ENCODE measurements around the gene FAM177A1.

Gene FAM177A1

DNA sequence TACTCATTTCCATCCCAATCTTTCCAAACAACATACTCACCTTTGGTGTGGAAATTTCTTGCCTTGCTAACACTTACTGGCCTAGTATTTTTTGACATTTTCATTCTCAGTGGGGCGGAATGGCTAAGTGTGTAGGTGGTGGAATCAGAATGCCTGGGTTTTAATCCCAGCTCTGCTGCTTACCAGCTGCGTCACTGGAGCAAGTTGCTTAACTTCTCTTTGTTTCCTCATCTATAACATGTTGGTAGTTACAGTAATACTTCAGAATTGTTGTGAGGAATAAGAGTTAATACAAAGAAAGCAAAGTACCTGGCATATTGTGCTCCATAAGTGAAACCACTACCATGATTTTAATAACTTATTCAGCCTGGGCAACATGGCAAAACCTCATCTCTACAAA is 3.0 kb upstream of the FAM177A1 start:
- no peak overlapping the region for H3K4me3 ChIP-seq (ENCODE audit: low read depth, low read length)
- POLR2A ChIA-PET = interaction anchor here (0.6 kb wide), 1 partner anchor 21 kb away, joined by 3 read pairs; no protein-coding TSS in a partner anchor
- DNase-seq (ENCODE audit: low read depth, low spot score) = no peak
- CTCF ChIA-PET = interaction anchor here (1.2 to 2.0 kb wide), 3 partner anchors 27 to 377 kb away, joined by 3 to 5 read pairs (median 3); no protein-coding TSS in a partner anchor
- TF ChIP-seq CTCF (IDR thresholded peaks at IDR 0.05; ENCODE audit: insufficient read depth, low read length, missing control alignments) = no peak

DNA sequence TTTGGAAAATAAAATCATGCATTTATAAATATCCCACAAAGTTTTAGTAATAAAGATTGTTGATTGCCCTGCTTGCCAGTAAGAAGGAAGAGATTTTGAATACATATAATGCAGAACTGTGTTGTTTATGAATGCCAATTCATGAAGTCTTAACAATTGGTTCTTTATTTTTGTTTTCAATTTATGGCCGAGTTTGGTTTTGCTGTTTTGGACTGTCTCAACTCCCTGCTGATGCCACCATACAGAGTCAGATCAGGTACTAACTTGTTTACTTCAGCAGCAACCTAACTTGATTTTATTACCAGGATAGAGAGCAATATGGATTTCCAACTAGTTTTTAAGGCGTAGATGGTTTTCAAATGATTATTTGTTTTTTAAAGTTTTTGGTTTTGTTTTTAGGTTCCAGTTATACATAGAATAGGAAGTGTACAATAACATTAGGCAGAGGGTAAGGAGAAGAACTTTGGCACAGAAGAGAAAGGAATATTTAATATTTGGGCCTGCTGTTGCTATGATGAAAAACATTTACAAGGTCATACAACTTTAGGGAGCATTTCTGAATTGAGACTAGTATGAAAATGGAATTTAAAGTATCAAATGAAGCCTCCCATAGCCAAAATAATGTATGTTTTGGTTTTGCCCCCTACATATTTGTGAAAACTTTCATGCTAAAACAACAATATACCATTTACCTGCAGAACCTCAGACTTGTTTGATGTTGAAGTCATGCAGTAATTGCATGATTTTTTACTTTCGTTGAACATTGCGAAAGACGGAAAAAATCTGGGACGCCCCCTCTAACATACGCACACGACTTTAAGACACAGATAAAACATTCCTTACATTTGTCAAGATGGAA is 904 bp upstream of the FAM177A1 start:
- TF ChIP-seq CTCF (IDR thresholded peaks at IDR 0.05; ENCODE audit: insufficient read depth, low read length, missing control alignments) = no peak
- CTCF ChIA-PET = interaction anchor here (1.8 kb wide), 1 partner anchor 24 kb away, joined by 5 read pairs; no protein-coding TSS in a partner anchor
- POLR2A ChIA-PET = interaction anchor here (0.7 to 1.4 kb wide), 3 partner anchors 10 to 64 kb away, joined by 4 to 9 read pairs (median 4); partner anchors contain the start of gene SRP54
- no peak for DNase-seq (ENCODE audit: low read depth, low spot score)
- H3K4me3 ChIP-seq (ENCODE audit: low read depth, low read length) = peak overlapping the region; percentile 84

DNA sequence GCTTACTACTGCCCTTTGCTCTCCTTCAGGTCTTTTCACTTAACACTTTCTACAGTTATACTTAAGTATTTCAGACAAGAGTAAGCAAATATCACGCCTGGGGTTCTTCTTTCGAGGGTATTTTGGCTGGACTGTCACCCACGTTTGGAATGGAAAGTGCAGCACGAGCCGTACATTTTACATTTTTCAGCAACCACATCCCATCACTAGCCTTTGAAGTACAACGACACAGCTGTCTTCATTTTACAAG is 349 bp upstream of the FAM177A1 start:
- POLR2A ChIA-PET = interaction anchor here (0.6 to 1.4 kb wide), 4 partner anchors 11 to 65 kb away, joined by 3 to 9 read pairs (median 4); partner anchors contain the start of gene SRP54
- CTCF ChIA-PET = interaction anchor here (1.8 kb wide), 1 partner anchor 24 kb away, joined by 5 read pairs; no protein-coding TSS in a partner anchor
- TF ChIP-seq CTCF (IDR thresholded peaks at IDR 0.05; ENCODE audit: insufficient read depth, low read length, missing control alignments) = no peak
- H3K4me3 ChIP-seq (ENCODE audit: low read depth, low read length) = peak overlapping the region; percentile 84
- DNase-seq (ENCODE audit: low read depth, low spot score) = no peak

GRCh38 chr14:35046751-35047536 is 872 bp downstream of the FAM177A1 start:
- peak overlapping the region; percentile 84 for H3K4me3 ChIP-seq (ENCODE audit: low read depth, low read length)
- TF ChIP-seq CTCF (IDR thresholded peaks at IDR 0.05; ENCODE audit: insufficient read depth, low read length, missing control alignments) = no peak
- POLR2A ChIA-PET = interaction anchor here (1.3 to 1.4 kb wide), 2 partner anchors 12 to 75 kb away, joined by 4 to 6 read pairs; partner anchors contain the start of gene PPP2R3C
- CTCF ChIA-PET = interaction anchor here (1.1 to 1.8 kb wide), 3 partner anchors 20 to 375 kb away, joined by 3 to 5 read pairs (median 4); no protein-coding TSS in a partner anchor
- no peak for DNase-seq (ENCODE audit: low read depth, low spot score)

GRCh38 chr14:35047976-35048513 is 2.0 kb downstream of the FAM177A1 start:
- ChIA-PET POLR2A (no interaction called here), CTCF (interaction anchor here (1.6 kb wide), 1 partner anchor 374 kb away, joined by 4 read pairs; no protein-coding TSS in a partner anchor)
- TF ChIP-seq CTCF (IDR thresholded peaks at IDR 0.05; ENCODE audit: insufficient read depth, low read length, missing control alignments) = no peak
- H3K4me3 ChIP-seq (ENCODE audit: low read depth, low read length) = no peak overlapping the region
- no peak for DNase-seq (ENCODE audit: low read depth, low spot score)
